ENCODE results near the gene FBN1.

DNA sequence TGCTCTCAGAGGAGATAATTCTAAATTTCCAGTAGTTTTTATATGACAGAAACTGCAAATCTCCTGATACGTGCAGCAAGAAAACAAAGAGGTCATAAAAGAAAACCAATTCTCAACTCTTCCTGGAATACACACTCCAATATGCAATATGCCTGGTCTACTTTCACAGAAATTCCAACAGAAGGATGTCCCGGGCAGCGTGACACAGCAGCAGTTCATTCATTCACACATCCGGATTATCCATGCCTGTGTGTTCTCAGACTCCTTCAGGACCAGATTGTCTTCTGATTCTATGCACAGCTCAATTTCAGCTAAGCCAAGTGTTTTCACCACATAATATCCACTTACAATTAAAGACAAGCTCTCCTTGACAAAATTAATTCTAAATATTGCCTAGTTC, 64.3 kb downstream of the FBN1 start:
- no peak for TF ChIP-seq CTCF (conservative IDR thresholded peaks at IDR 0.05; ENCODE audit: low read depth in 2 of 2)
- no peak for TF ChIP-seq POLR2AphosphoS5 (IDR thresholded peaks at IDR 0.05; ENCODE audit: low read depth)
- no peak for TF ChIP-seq REST (IDR thresholded peaks at IDR 0.05; ENCODE audit: unreplicated experiment)
- TF ChIP-seq CREB1 (CRISPR knock-in tag; IDR thresholded peaks at IDR 0.05; ENCODE audit: low read depth), result no peak
- TF ChIP-seq STAT1 (IDR thresholded peaks at IDR 0.05; ENCODE audit: unreplicated experiment), result no peak
- TF ChIP-seq EZH2phosphoT487 (IDR thresholded peaks at IDR 0.05; ENCODE audit: unreplicated experiment), result no peak
